ENCODE measurements around the gene MRPL49. TPM values are rescaled to one million over a fixed set of nuclear protein-coding genes. Genes with fewer than 3 reads are reported as not detected.

The MRPL49 gene
- total and polyA plus RNA-seq, 2 donors (not counting 3 experiments of a cell fraction or from before 2014, with no cell fraction given) = 49.7 to 90.4 TPM

DNA sequence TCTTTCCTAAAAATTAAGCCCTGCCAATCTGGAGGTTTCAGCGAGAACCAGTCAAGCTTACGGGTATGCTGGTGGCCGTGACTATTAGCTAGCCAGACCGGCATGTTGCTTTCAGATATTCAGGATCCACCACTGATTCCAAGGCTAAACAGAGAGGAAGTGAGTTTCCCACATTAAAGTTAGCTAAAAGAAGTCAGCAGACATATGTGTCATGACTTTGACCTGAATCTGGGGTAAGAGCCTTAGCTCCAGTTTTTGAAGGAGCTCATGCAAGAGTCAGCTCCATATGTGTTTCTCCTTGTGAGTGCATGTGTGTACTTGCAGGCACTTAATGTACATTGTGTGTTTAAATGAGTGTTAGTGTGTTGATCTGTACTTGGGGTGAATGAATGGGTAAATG is 36.7 kb upstream of the MRPL49 start:
- intact Hi-C loops (cut with micrococcal nuclease) (loop anchor here (2.0 kb wide), 1 partner anchor 25 kb away; the partner anchor contains the start of gene TM7SF2), dilution Hi-C loops (cut with MboI; ENCODE audit: extremely low pct_ligation_motif_present, low sequenced_read_pairs) (no loop called here)
- H3K9ac ChIP-seq (replicated peaks; ENCODE audit: extremely low read depth, insufficient read depth, low read length) = no peak overlapping the region
- H3K79me2 ChIP-seq (ENCODE audit: control insufficient read depth, insufficient read depth, low read length) = peaks cover 34% of the 10 kb centered on the region
- no peak overlapping the region for H3K4me2 ChIP-seq (ENCODE audit: insufficient read depth, low read length)
- no peaks in the 10 kb centered on the region for H4K20me1 ChIP-seq (replicated peaks; ENCODE audit: control insufficient read depth, extremely low read depth, insufficient read depth, low read length)
- H3K27me3 ChIP-seq (ENCODE audit: control insufficient read depth in 2 of 2, insufficient read depth in 2 of 2, low read length in 2 of 2) = no peaks in the 10 kb centered on the region
- ChIA-PET CTCF (no interaction called here), POLR2A (interaction anchor here (0.6 to 2.0 kb wide), 2 partner anchors 16 to 37 kb away, joined by 4 to 6 read pairs; partner anchors contain the start of genes FAU and MRPL49)
- DNase-seq (ENCODE audit: low read depth, low spot score) (no peak), FAIRE-seq (no peak)
- no peaks in the 10 kb centered on the region for H3K9me1 ChIP-seq (replicated peaks; ENCODE audit: control insufficient read depth, extremely low read depth, insufficient read depth, low read length)
- no peak overlapping the region for H2AFZ ChIP-seq (ENCODE audit: low read depth, low read length)
- H3K9me3 ChIP-seq (replicated peaks; ENCODE audit: control insufficient read depth, insufficient read depth, low read length) = no peaks in the 10 kb centered on the region
- no peak overlapping the region for H3K4me3 ChIP-seq (replicated peaks in 1 of 3; ENCODE audit: insufficient read depth in 1 of 3, low read depth in 1 of 3, low read length in 3 of 3)
- no peak for TF ChIP-seq MYC (IDR thresholded peaks at IDR 0.05; ENCODE audit: low read depth, low read length)
- no peak for TF ChIP-seq JUN (IDR thresholded peaks at IDR 0.05; ENCODE audit: borderline replicate concordance, insufficient read depth, insufficient read length, low read depth)
- TF ChIP-seq FOS (IDR thresholded peaks at IDR 0.05; ENCODE audit: borderline replicate concordance, insufficient read depth, low read length) = no peak
- no peak for TF ChIP-seq EZH2 (IDR thresholded peaks at IDR 0.05; ENCODE audit: borderline replicate concordance, low read depth, low read length, severe bottlenecking)
- TF ChIP-seq CTCF (IDR thresholded peaks at IDR 0.05; ENCODE audit: extremely low read depth in 1 of 2, insufficient read depth in 1 of 2, low read depth in 1 of 2, low read length in 2 of 2) = no peak
- no peak for TF ChIP-seq GATA2 (IDR thresholded peaks at IDR 0.05; ENCODE audit: insufficient read depth, insufficient read length, low read depth, low read length)
- no peak for TF ChIP-seq POLR2AphosphoS5 (IDR thresholded peaks at IDR 0.05; ENCODE audit: insufficient read depth, low read depth, low read length)
- BruUV-seq (replicated peaks) = no TSS peak
- H3K36me3 ChIP-seq (ENCODE audit: control insufficient read depth in 2 of 2, extremely low read depth in 1 of 2, insufficient read depth in 2 of 2, low read length in 2 of 2) = peaks cover 5 to 28% of the 10 kb centered on the region in 2 experiments
- peaks cover 17% of the 10 kb centered on the region for H3K4me1 ChIP-seq (ENCODE audit: control insufficient read depth, extremely low read depth, insufficient read depth, low read length)
- H3K27ac ChIP-seq (ENCODE audit: insufficient read depth, low read depth, low read length) = no peak overlapping the region
